HG02970 (cell line): ENCODE data around the gene NRF1.
"Not testable (repeated sequence)": the region's sequence is repeated elsewhere in the genome, so short reads cannot be mapped to it uniquely, and the experiment has no call there.

ENCODE experiments used
- ATAC-seq: cut with Tn5 transposase; IDR thresholded peaks from one replicate; pipeline ENCODE4 v1.9.1; 2021; ENCODE audit warnings: mild to moderate bottlenecking, moderate library complexity, moderate number of reproducible peaks; ENCODE audit not compliant: unreplicated experiment, low FRiP score

The NRF1 gene

DNA sequence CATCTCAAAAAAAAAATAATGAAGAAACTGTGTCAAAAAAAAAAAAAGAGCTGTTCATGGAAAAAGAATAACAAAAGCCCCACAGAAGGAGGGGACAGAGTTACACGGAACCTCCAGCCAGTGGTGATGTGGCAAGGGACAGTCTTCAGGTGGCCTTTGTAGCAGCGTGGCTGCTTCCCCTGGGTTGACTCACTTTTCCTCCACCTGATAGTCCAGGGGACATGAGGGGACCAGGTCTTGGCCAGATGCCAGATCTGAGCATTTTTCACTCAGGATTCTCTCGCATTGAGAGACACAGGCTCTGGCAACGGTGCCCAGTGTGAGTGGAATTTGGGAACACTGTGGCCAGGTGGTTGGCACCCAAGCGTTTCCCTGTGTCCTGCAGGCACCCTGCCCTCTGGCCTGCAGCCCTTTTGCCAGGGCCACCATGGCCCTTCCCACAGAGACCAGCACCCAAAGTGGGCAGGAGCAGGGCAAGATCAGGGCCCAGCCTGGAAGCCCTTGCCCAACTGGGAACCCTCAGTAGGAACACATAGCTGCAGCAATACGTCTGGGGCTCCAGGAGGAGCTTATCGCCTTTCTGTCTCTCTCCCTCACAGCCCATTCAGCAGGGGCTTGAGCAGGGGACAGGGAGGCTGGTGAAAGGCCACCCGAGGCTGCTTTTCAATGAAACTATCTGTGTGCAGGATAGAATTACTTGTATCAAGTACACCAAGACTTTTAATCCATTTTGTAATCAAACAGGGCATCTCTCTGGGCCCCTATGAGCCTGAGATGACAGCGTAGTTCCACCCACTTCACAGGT lies 182.2 kb downstream of the NRF1 start:
- ATAC-seq = no peak

- ATAC-seq = not testable (repeated sequence)
Measured at GRCh38 chr7:129794461-129794860, 182.9 kb downstream of the NRF1 start.

DNA sequence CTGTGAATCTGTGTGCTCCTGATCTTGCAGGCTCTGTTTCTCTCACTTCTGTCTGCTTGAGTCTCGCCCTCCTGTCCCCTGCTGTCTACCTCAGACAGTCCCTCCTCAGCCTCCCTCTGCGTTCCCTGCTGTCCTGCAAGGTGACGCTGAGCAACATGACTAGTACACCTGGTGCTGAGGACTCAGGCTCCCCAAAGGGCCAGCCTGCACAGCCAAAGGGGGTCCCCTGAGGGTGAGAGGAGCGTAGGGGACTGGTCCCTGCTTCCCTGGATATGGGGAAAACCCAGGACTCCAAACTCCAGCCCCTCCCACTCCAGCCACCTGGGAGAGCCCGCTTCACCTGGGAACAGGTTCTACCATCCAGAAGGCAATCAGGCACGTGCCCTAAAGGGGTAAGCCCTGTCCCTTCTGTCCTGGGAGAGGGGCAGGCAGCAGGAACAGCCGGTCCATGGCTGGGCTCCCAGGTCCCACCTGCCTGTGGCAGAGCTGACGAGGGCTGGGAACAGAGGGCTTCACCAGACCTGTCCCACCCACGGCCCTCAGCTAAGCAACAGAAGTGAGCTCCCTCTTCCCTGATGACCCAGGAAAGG lies 184.8 kb downstream of the NRF1 start:
- no peak for ATAC-seq

- no peak for ATAC-seq
Measured at GRCh38 chr7:129797214-129797789, 185.8 kb downstream of the NRF1 start.

- no peak for ATAC-seq
Measured at GRCh38 chr7:129798616-129799349, 187.3 kb downstream of the NRF1 start.

- ATAC-seq = no peak
Measured at GRCh38 chr7:129799350-129799955, 187.9 kb downstream of the NRF1 start.

DNA sequence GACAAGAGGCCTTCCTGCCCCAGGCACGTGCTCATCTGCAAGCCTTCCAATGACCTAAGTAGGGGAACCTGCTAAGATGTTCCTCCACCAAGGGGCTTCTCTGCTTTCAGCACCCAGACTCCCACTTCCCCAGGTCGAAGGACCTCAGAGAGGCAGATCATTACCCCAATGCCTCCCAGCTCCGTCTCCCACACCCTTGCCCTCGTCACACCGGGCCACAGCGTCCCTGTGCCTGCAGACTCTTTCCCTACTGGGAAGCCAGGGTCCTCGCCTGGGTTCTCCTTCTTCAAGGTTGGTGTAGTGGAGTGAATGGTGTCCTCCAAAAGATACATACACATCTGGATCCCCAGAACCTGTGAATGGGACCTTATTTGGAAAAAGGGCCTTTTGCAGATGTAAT lies 189.4 kb downstream of the NRF1 start:
- ATAC-seq = no peak

- no peak for ATAC-seq
Measured at GRCh38 chr7:129801882-129802281, 190.4 kb downstream of the NRF1 start.

DNA sequence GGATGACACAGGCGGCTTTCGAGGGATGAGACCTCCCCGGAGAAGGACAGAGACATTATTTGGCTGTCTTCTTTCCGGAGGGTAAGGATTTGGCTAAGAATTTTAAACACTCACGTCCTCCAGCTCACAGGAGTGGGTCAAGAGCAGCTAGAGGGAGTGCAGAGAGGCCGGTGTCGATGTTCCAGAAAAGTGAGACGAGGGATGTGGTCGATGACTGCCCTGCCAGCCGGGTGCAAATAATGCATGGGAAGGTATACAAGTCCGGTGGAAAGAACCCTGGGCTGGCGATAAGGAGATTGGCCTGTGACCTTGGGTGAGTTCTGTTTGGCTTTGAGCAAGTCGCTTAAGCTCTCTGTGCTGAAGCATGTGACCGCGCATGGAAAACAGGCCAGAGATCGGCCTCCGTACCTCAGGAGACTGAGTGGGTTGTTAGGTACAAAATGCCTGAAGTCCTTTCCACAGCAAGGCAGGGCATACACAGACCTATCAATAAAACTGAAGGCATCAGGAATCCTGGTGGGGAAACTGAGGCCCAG lies 192.1 kb downstream of the NRF1 start:
- no peak for ATAC-seq

DNA sequence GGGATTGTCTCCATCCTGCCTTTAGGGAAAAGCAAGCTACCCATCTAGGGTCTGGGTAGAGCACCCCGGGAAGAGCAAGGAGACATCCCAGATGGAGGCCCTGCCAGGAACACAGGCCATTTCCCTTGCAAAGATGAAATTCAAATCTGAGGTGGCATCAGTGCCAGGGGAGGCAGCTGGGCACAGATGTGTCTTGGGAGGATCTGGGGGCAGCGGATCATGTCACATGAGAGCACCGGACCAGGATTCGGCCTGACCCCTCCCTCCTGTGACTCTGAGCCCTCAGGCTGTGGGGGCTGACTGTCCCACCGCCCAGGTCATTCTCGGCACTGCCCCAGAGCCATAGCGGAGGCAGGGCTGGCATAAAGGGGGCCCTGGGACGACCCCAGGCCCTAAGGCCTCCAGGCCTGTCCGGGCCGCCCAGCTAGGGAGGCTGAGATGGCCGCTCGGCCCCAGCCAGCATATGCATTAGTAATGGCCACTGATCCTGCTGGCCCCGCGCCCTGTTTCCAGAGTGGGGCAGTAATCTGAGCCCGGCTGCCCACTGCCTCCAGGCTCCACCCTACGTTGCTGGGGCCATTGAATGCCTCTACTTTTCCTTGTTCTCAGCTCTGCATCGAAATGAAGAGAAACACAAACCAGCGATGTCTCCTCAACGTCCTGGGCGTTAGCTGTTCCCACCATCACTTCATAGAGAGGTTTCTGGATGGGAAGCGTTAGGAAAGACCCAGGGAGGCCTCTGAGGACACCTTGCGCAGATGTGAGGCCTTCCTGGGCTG lies 192.8 kb downstream of the NRF1 start:
- ATAC-seq = no peak

GRCh38 chr7:129804890-129805719 lies 193.6 kb downstream of the NRF1 start:
- no peak for ATAC-seq
